Measurements from ENCODE around the gene POC1B.

The POC1B gene

GRCh38 chr12:89384807-89385206 lies 141.0 kb downstream of the POC1B start:
- DNase-seq (ENCODE audit: low spot score) = no peak

GRCh38 chr12:89384050-89384758 lies 141.6 kb downstream of the POC1B start:
- no peak for DNase-seq (ENCODE audit: low spot score)

GRCh38 chr12:89383235-89384049 lies 142.4 kb downstream of the POC1B start:
- DNase-seq (ENCODE audit: low spot score) = no peak

- no peak for DNase-seq (ENCODE audit: low spot score)
These were observed 143.5 kb downstream of the POC1B start for GRCh38 chr12:89382328-89382727.

- DNase-seq (ENCODE audit: low spot score) = no peak
These were observed 145.9 kb downstream of the POC1B start for GRCh38 chr12:89379839-89380467.

- no peak for DNase-seq (ENCODE audit: low spot score)
These were observed 146.6 kb downstream of the POC1B start for GRCh38 chr12:89379148-89379838.

GRCh38 chr12:89376844-89377243 lies 149.0 kb downstream of the POC1B start:
- DNase-seq (ENCODE audit: low spot score) = no peak

GRCh38 chr12:89376202-89376529 lies 149.7 kb downstream of the POC1B start:
- no peak for DNase-seq (ENCODE audit: low spot score)

- DNase-seq (ENCODE audit: low spot score) = no peak
These were observed 151.9 kb downstream of the POC1B start for GRCh38 chr12:89373763-89374572.

GRCh38 chr12:89372584-89373370 lies 153.1 kb downstream of the POC1B start:
- no peak for DNase-seq (ENCODE audit: low spot score)

- no peak for DNase-seq (ENCODE audit: low spot score)
These were observed 155.0 kb downstream of the POC1B start for GRCh38 chr12:89370850-89371249.

- no peak for DNase-seq (ENCODE audit: low spot score)
These were observed 155.4 kb downstream of the POC1B start for GRCh38 chr12:89370421-89370831.
